D721Med (cell line): ENCODE results near the gene CC2D2A.
"Not testable (repeated sequence)": the region's sequence is repeated elsewhere in the genome, so short reads cannot be mapped to it uniquely, and the experiment has no call there.

Experiments used
- DNase-seq: peaks from one replicate; pipeline ENCODE4 v3.0.0; 2011; ENCODE audit warnings: low spot score; ENCODE audit not compliant: insufficient read length
- FAIRE-seq: peaks from 2 replicates; lab custom pipeline; 2011; peaks lifted over from hg19 to GRCh38; lab: Jason Lieb, UNC
- CTCF ChIP-seq: IDR thresholded peaks from 2 replicates; pipeline ENCODE4 v1.5.1; 2012; ENCODE audit warnings: mild to moderate bottlenecking, control low read depth; ENCODE audit not compliant: insufficient read depth; ENCODE audit errors: missing control alignments

The CC2D2A gene

GRCh38 chr4:15605537-15605936, 135.9 kb downstream of the CC2D2A start:
- TF ChIP-seq CTCF = no peak
- no peak for FAIRE-seq
- no peak for DNase-seq

- FAIRE-seq (no peak), DNase-seq (no peak)
- TF ChIP-seq CTCF = no peak
These were observed 141.2 kb downstream of the CC2D2A start for GRCh38 chr4:15610855-15611254.

GRCh38 chr4:15612136-15612535, 142.5 kb downstream of the CC2D2A start:
- FAIRE-seq = no peak
- DNase-seq = no peak
- no peak for TF ChIP-seq CTCF

GRCh38 chr4:15614891-15615290, 145.2 kb downstream of the CC2D2A start:
- not testable (repeated sequence) for FAIRE-seq, DNase-seq

- FAIRE-seq, DNase-seq: not testable (repeated sequence)
These were observed 147.7 kb downstream of the CC2D2A start for GRCh38 chr4:15617407-15617806.

- TF ChIP-seq CTCF = no peak
- FAIRE-seq = no peak
- no peak for DNase-seq
These were observed 167.1 kb downstream of the CC2D2A start for GRCh38 chr4:15636818-15637217.

- DNase-seq = no peak
- no peak for FAIRE-seq
- no peak for TF ChIP-seq CTCF
These were observed 168.7 kb downstream of the CC2D2A start for GRCh38 chr4:15638418-15638817.

GRCh38 chr4:15648600-15648999, 178.9 kb downstream of the CC2D2A start:
- FAIRE-seq = no peak
- DNase-seq = no peak
- no peak for TF ChIP-seq CTCF
